ENCODE data around the gene MET.
"Not testable (repeated sequence)": the region's sequence is repeated elsewhere in the genome, so short reads cannot be mapped to it uniquely, and the experiment has no call there.

Gene MET

GRCh38 chr7:116671681-116672595, at the start of gene MET:
Gene MET, plus strand, starts transcription at chr7:116672196. Its CDS starts 26,889 bp downstream, at chr7:116699085.
- DNase-seq: peak; percentile 67

GRCh38 chr7:116626886-116627285, 45.1 kb upstream of the MET start:
- DNase-seq: no peak

GRCh38 chr7:116629051-116629463, 42.9 kb upstream of the MET start:
- DNase-seq: no peak

GRCh38 chr7:116630357-116630756, 41.6 kb upstream of the MET start:
- no peak for DNase-seq

GRCh38 chr7:116630932-116631671, 40.9 kb upstream of the MET start:
- no peak for DNase-seq

- no peak for DNase-seq
These were observed 40.3 kb upstream of the MET start for GRCh38 chr7:116631676-116632075.

- no peak for DNase-seq
These were observed 39.6 kb upstream of the MET start for GRCh38 chr7:116632384-116632783.

GRCh38 chr7:116633131-116633988, 38.6 kb upstream of the MET start:
- DNase-seq: no peak

GRCh38 chr7:116636997-116637396, 35.0 kb upstream of the MET start:
- DNase-seq: no peak

GRCh38 chr7:116638592-116638991, 33.4 kb upstream of the MET start:
- DNase-seq: not testable (repeated sequence)

GRCh38 chr7:116641551-116642153, 30.3 kb upstream of the MET start:
- no peak for DNase-seq

GRCh38 chr7:116643148-116643547, 28.8 kb upstream of the MET start:
- DNase-seq: not testable (repeated sequence)

GRCh38 chr7:116644628-116645027, 27.4 kb upstream of the MET start:
- no peak for DNase-seq

GRCh38 chr7:116647290-116647689, 24.7 kb upstream of the MET start:
- no peak for DNase-seq

- DNase-seq: no peak
These were observed 24.1 kb upstream of the MET start for GRCh38 chr7:116647861-116648260.

- DNase-seq: no peak
These were observed 21.6 kb upstream of the MET start for GRCh38 chr7:116650436-116650835.

- DNase-seq: no peak
These were observed 19.2 kb upstream of the MET start for GRCh38 chr7:116652793-116653192.

- no peak for DNase-seq
These were observed 18.8 kb upstream of the MET start for GRCh38 chr7:116653204-116653603.

GRCh38 chr7:116653646-116654045, 18.4 kb upstream of the MET start:
- no peak for DNase-seq

GRCh38 chr7:116659248-116659647, 12.7 kb upstream of the MET start:
- DNase-seq: not testable (repeated sequence)

GRCh38 chr7:116661865-116662264, 10.1 kb upstream of the MET start:
- no peak for DNase-seq

- DNase-seq: no peak
These were observed 8.3 kb upstream of the MET start for GRCh38 chr7:116663744-116664143.
